Measurements from ENCODE around the gene KCNK18. TPM values are rescaled to one million over a fixed set of nuclear protein-coding genes. Genes with fewer than 3 reads are reported as not detected.

Gene KCNK18
- polyA plus RNA-seq (2011; rRNA removed): not detected in 2 replicates
- polyA minus RNA-seq (2011; rRNA and poly(A)+ RNA removed): not detected in 2 replicates

- no peak for TF ChIP-seq CTCF (IDR thresholded peaks at IDR 0.05; ENCODE audit: insufficient read depth, low read depth, low read length)
- ChIA-PET CTCF (interaction anchor here (0.5 to 1.6 kb wide), 4 partner anchors 17 to 400 kb away, joined by 3 to 5 read pairs (median 4); no protein-coding TSS in a partner anchor), POLR2A (no interaction called here)
- no peak within 1 kb of the TSS for H3K4me3 ChIP-seq (ENCODE audit: low read depth, low read length)
- DNase-seq (ENCODE audit: low read depth): no peak
- no peaks in the 10 kb centered on the region for H3K27me3 ChIP-seq (ENCODE audit: control insufficient read depth, insufficient read depth, low read length)
- H3K36me3 ChIP-seq (ENCODE audit: control insufficient read depth, insufficient read depth, low read length): no peaks in the 10 kb centered on the region
Observed at GRCh38 chr10:117197189-117197588, at the start of gene KCNK18. Gene KCNK18, plus strand, starts transcription at chr10:117197489. Its CDS starts 0 bp downstream, at chr10:117197489.

GRCh38 chr10:117148284-117148683 lies 49.0 kb upstream of the KCNK18 start:
- TF ChIP-seq CTCF (IDR thresholded peaks at IDR 0.05; ENCODE audit: insufficient read depth, low read depth, low read length): no peak

GRCh38 chr10:117152668-117153067 lies 44.6 kb upstream of the KCNK18 start:
- Histone ChIP-seq H3K4me3 (ENCODE audit: low read depth, low read length) (no peak overlapping the region), H3K27me3 (ENCODE audit: control insufficient read depth, insufficient read depth, low read length) (no peaks in the 10 kb centered on the region; the same call in none of the 2 replicates), H3K36me3 (ENCODE audit: control insufficient read depth, insufficient read depth, low read length) (no peaks in the 10 kb centered on the region)
- ChIA-PET CTCF (no interaction called here), POLR2A (no interaction called here)
- TF ChIP-seq CTCF (IDR thresholded peaks at IDR 0.05; ENCODE audit: insufficient read depth, low read depth, low read length): no peak
- DNase-seq (ENCODE audit: low read depth): no peak

More at GRCh38 chr10:117148284-117148683, 49.0 kb upstream of the KCNK18 start:
- DNase-seq (ENCODE audit: low read depth): no peak
- Histone ChIP-seq H3K27me3 (ENCODE audit: control insufficient read depth, insufficient read depth, low read length) (peaks cover 1% of the 10 kb centered on the region; the same call in 1 of the 2 replicates), H3K4me3 (ENCODE audit: low read depth, low read length) (no peak overlapping the region), H3K36me3 (ENCODE audit: control insufficient read depth, insufficient read depth, low read length) (no peaks in the 10 kb centered on the region)
- CTCF ChIA-PET: interaction anchor here (1.2 to 1.7 kb wide), 2 partner anchors 19 to 27 kb away, joined by 3 to 10 read pairs; no protein-coding TSS in a partner anchor
- POLR2A ChIA-PET: no interaction called here

- POLR2A ChIA-PET: no interaction called here
- H3K4me3 ChIP-seq (ENCODE audit: low read depth, low read length): no peak overlapping the region
- H3K36me3 ChIP-seq (ENCODE audit: control insufficient read depth, insufficient read depth, low read length): no peaks in the 10 kb centered on the region
- H3K27me3 ChIP-seq (ENCODE audit: control insufficient read depth, insufficient read depth, low read length): peaks cover 15% of the 10 kb centered on the region
- TF ChIP-seq CTCF (IDR thresholded peaks at IDR 0.05; ENCODE audit: insufficient read depth, low read depth, low read length): no peak
- no peak for DNase-seq (ENCODE audit: low read depth)
- CTCF ChIA-PET: interaction anchor here (1.0 to 6.7 kb wide), 5 partner anchors 9 to 362 kb away, joined by 3 to 54 read pairs (median 6); no protein-coding TSS in a partner anchor
Observed at GRCh38 chr10:117158297-117158696, 39.0 kb upstream of the KCNK18 start.

GRCh38 chr10:117159390-117159789 lies 37.9 kb upstream of the KCNK18 start:
- Histone ChIP-seq H3K27me3 (ENCODE audit: control insufficient read depth, insufficient read depth, low read length) (peaks cover 22% of the 10 kb centered on the region), H3K36me3 (ENCODE audit: control insufficient read depth, insufficient read depth, low read length) (no peaks in the 10 kb centered on the region), H3K4me3 (ENCODE audit: low read depth, low read length) (no peak overlapping the region)
- CTCF ChIA-PET: interaction anchor here (1.0 to 6.7 kb wide), 5 partner anchors 8 to 363 kb away, joined by 3 to 54 read pairs (median 3); no protein-coding TSS in a partner anchor
- POLR2A ChIA-PET: no interaction called here
- DNase-seq (ENCODE audit: low read depth): no peak
- no peak for TF ChIP-seq CTCF (IDR thresholded peaks at IDR 0.05; ENCODE audit: insufficient read depth, low read depth, low read length)

Data from BJ (cell line).